ENCODE data around the gene SPATA13.

DNA sequence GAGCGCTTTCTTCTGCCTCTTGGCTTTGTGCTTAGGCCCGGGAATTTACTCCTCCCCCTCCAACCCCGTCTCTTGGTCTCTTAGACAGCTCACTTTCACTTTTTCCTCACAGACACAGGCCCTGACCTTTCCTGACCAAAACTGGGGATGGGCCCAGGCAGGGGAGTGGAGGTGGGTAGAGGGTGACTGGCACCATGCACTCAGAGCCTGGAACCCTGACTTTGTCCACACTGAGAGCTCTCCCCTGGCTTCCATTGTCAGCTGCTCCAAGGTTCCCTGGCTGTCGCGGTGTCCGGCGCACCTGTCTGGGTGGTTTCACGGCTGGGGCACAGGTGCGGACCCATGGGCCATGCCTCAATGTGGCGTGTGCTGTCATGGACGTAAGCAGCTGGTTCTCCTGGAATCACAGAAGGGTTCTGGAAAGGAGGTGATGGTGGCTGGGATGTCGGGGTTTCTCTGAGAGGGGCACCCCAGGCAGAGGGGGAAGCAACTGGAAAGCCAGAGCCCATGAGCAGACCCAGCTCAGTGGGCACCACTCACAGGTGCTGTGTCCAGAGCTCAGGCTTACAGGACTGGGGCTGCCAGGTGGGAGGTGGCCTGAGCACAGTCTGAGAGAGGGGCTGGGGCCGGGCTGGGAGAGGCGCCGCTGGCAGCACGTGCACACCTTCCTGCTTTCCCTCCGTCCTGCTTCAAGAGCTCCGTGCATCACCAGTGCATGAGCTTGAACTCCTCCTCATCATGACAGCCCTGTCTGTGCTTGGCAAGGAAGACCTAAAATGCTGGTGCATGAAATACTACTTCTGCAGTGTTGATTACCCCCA, 120.9 kb downstream of the SPATA13 start:
- TF ChIP-seq CTCF (IDR thresholded peaks at IDR 0.05; ENCODE audit: low read depth, low read length) = no peak
- TF ChIP-seq EZH2phosphoT487 (IDR thresholded peaks at IDR 0.05; ENCODE audit: low read depth) = no peak

Measured in OCI-LY3 (cell line).